Hematopoietic multipotent progenitor cell (in vitro differentiated cells): ENCODE results near the gene LIMK2. TPM values are rescaled to one million over a fixed set of nuclear protein-coding genes. Genes with fewer than 3 reads are reported as not detected.
"Not testable (repeated sequence)": the region's sequence is repeated elsewhere in the genome, so short reads cannot be mapped to it uniquely, and the experiment has no call there.

ENCODE experiments used
- DNase-seq, 3 donors: peaks; one replicate each; pipeline ENCODE4 v3.0.0-alpha.2; 2011 to 2015; ENCODE audit warnings: low read depth in 2 of 3, low spot score in 2 of 3
- total RNA-seq: library from RNA; depleted of rRNA; stranded (reverse); fragments of >200 nt; gene quantifications from one replicate; pipeline ENCODE4 v1.2.3, GENCODE V29; 2012

LIMK2 gene
- total RNA-seq, 1 donor: 55.7 TPM

- DNase-seq: no peak
These were observed 29.8 kb downstream of the LIMK2 start for GRCh38 chr22:31241936-31242335.

- DNase-seq: no peak
These were observed 31.4 kb downstream of the LIMK2 start for GRCh38 chr22:31243339-31244045.

DNA sequence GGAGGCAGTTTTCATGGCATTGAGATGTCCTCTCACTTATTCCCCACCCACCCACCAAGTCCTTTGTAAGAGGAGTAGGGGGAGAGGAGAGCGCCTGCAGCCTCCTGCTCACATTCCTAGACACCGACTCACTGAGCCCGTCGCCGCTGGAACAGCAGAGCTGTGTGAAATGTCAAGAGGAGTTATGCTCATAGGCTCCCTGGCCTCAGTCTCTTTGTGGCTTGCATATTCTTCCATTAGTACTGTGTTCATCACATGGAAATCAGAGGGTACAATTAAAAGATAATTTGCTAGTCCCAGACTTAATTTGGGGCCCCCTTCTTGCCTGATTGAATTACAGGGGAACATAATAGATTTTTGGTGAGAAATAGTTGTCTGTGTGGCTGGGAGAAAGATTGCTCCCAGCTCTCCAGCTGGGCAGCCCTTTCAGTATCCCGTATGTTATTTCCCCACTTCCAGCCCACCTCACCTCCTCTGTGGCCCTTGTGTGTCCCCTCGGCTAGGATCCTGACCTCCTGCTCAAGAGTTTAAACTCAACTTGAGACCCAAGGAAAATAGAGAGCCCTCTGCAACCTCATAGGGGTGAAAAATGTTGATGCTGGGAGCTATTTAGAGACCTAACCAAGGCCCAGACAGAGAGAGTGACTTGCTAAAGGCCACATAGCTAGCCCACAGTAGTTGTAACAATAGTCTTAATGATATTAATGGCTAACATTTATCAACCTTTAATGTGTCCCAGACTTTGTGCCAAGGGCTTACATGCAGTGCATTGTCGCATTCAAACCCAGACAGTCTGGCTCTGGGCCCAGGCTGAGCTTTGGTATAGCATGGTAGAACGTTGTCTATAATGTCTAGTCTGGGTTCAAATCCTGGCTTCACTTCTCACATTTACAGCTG is 32.2 kb downstream of the LIMK2 start:
- DNase-seq: no peak

- DNase-seq: no peak
These were observed 32.9 kb downstream of the LIMK2 start for GRCh38 chr22:31244943-31245451.

DNA sequence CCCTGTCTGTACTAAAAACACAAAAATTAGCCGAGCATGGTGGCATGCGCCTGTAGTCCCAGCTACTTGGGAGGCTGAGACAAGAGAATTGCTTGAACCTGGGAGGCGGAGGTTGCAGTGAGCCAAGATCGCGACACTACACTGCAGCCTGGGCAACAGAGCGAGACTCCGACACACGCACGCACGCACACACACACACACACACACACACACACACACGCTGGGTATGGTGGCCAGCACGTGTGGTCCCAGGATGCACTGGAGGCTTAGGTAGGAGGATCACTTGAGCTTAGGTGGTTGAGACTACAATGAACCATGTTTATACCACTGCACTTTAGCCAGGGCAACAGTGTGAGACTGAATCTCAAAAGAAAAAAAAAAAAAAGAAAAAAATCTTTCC is 33.9 kb downstream of the LIMK2 start:
- DNase-seq: not testable (repeated sequence)

- no peak for DNase-seq
These were observed 34.6 kb downstream of the LIMK2 start for GRCh38 chr22:31246687-31247086.

DNA sequence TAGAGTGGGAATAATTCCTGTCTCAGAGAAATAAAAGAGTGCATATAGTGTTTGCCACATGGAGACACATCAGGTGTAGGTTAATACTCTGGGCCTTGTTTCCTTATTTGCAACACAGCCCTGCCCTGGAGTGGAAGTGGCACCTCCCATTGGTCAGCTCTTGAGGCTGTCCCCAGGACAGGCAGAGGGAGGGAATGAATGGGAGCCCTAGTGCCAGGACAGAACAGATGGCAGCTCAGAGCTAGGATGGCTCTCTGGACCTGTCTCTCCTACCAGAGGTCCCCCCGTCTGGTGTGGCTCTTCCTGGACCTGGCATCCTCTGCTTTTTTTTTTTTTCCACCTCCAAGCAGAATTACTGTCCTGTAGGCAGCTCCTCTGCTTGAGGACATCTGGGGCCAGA is 35.6 kb downstream of the LIMK2 start:
- DNase-seq: no peak

GRCh38 chr22:31248138-31248745 is 36.1 kb downstream of the LIMK2 start:
- peak; percentile 37 to 86 (median 73) for DNase-seq

- DNase-seq: no peak
These were observed 37.2 kb downstream of the LIMK2 start for GRCh38 chr22:31248965-31249958.

GRCh38 chr22:31250740-31251600 is 38.9 kb downstream of the LIMK2 start:
- DNase-seq: no peak

GRCh38 chr22:31253949-31254348 is 41.9 kb downstream of the LIMK2 start:
- DNase-seq: no peak

GRCh38 chr22:31259798-31260473 is 47.8 kb downstream of the LIMK2 start:
- DNase-seq: no peak

DNA sequence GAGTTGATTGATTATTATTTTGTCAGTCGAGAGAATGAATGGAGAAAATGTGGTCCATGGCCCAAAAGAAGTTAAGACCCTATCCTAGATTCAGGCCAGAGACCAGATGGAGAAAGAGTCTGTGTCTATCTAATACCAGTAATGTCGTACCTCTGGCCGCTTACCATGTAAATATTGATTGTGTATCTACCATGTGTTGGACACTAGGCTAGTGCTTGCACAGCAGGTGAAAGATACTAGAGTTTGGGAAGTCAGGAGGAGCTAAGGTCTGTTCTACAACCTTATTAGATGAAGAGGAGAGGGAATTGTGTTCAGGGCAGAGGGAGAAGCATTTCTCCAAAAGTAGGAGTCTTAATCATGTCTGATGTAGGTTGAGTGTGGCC is 48.4 kb downstream of the LIMK2 start:
- DNase-seq: no peak

GRCh38 chr22:31262312-31263133 is 50.4 kb downstream of the LIMK2 start:
- no peak for DNase-seq

DNA sequence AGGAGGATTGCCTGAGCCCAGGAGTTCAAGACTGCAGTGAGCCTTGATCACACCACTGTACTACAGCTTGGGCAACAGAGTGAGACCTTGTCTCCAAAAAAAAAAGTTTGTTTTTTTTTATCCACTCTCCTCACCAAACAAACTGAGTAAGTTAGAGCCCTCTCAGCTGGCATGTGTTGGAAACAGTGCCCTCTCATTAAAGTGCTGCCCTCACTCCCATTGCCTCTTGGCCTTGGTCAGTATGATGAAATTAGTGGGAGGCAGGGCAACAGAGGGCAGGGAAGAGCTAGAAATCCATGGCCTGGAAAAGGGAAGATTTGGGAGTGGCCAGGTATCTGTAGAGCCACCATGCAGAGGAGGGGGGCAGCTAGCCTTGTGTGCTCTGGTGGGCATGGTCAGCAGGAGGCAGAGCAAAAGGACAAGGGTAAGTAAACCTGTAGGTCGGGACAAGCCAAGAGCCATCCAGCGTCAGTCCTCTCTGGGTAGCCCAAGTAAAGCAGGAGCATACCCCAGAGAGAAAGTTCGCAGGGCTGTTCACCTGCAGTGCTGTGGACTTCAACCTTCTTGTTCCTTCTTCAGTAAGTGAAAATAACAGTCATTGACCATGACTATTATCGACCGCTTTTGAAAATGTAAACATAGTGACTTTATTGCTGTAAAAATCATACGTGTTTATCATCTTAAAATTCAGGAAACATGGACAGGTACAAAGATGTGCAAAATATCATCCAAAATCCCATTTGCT is 52.0 kb downstream of the LIMK2 start:
- no peak for DNase-seq

DNA sequence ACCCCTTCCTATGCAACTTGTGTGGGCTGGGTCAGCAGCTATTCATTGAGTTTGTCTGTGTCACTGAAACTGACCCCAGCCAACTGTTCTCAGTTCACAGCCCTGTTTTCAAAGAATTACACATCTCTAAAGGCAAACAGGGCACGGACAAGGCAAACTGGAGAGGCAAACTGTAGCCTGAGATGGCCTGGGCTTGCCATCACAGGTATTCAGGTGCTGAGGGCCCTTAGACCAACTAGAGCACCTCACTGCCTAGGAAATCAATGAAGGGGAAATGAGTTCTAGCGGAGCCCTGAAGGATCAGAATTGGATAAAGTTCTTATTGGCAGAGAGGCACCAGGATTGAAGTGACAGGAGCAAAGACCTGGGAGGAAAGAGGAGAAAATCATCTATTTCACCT is 56.2 kb downstream of the LIMK2 start:
- DNase-seq: no peak
